GM19099 (cell line): ENCODE results near the gene GPSM3.
A peak's percentile ranks its signal among the peaks of the same experiment; 100 is the strongest.

Experiments
- POLR2A ChIP-seq: IDR thresholded peaks from 3 replicates; pipeline ENCODE4 v1.6.1; 2011; ENCODE audit warnings: low read depth; ENCODE audit not compliant: insufficient read length; ENCODE audit errors: extremely low read depth

GPSM3 gene

GRCh38 chr6:32212076-32212760, 19.8 kb upstream of the GPSM3 start:
- TF ChIP-seq POLR2A, result no peak

GRCh38 chr6:32210191-32210601, 17.8 kb upstream of the GPSM3 start:
- no peak for TF ChIP-seq POLR2A

- no peak for TF ChIP-seq POLR2A
These were observed 16.6 kb upstream of the GPSM3 start for GRCh38 chr6:32208996-32209395.

- no peak for TF ChIP-seq POLR2A
These were observed 11.8 kb upstream of the GPSM3 start for GRCh38 chr6:32204268-32204715.

- no peak for TF ChIP-seq POLR2A
These were observed 11.2 kb upstream of the GPSM3 start for GRCh38 chr6:32203426-32204267.

GRCh38 chr6:32202186-32202585, 9.7 kb upstream of the GPSM3 start:
- TF ChIP-seq POLR2A, result no peak

GRCh38 chr6:32200711-32201475, 8.4 kb upstream of the GPSM3 start:
- no peak for TF ChIP-seq POLR2A

- TF ChIP-seq POLR2A, result no peak
These were observed 6.4 kb upstream of the GPSM3 start for GRCh38 chr6:32198866-32199265.

- TF ChIP-seq POLR2A, result no peak
These were observed 5.9 kb upstream of the GPSM3 start for GRCh38 chr6:32198345-32198696.

- TF ChIP-seq POLR2A, result no peak
These were observed 4.5 kb upstream of the GPSM3 start for GRCh38 chr6:32196682-32197616.

- TF ChIP-seq POLR2A, result peak; percentile 92
These were observed 3.6 kb upstream of the GPSM3 start for GRCh38 chr6:32195902-32196681.

GRCh38 chr6:32195652-32195901, 3.1 kb upstream of the GPSM3 start:
- TF ChIP-seq POLR2A, result no peak

- peak; percentile 60 for TF ChIP-seq POLR2A
These were observed 2.6 kb upstream of the GPSM3 start for GRCh38 chr6:32194825-32195651.
